Measurements from ENCODE around the gene ADGRB2.

Gene ADGRB2

DNA sequence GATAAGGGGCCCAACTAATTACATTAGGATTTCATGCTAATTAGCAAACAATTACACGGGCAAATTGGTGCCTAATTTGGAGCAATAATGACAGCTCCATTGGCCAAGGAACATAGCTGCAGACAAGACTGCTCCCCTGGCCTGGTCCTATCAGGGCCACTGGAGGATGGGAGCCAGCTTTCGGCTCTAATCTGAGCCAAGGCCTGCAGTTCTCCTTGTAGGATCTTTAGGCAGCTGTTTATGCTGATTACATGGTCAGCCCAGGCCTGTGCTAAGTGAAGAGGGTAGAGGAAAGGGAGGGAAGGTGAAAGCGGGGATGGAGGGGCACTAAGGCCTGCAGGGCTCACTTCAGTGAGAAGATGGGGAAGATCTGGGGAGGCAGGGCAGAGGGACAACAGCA is 12.4 kb upstream of the ADGRB2 start:
- Histone ChIP-seq H3K4me1 (ENCODE audit: insufficient read depth, low read length) (no peaks in the 10 kb centered on the region), H3K79me2 (ENCODE audit: insufficient read depth, low read length) (no peaks in the 10 kb centered on the region), H3K27me3 (ENCODE audit: insufficient read depth, low read length, poor library complexity) (peaks cover 36% of the 10 kb centered on the region), H4K20me1 (ENCODE audit: insufficient read depth, low read length) (no peaks in the 10 kb centered on the region), H3K4me3 (ENCODE audit: low read depth in 1 of 2, low read length in 2 of 2) (no peak overlapping the region), H3K9me3 (ENCODE audit: insufficient read depth, low read length, severe bottlenecking) (no peaks in the 10 kb centered on the region), H3K27ac (ENCODE audit: low read length) (no peak overlapping the region), H2AFZ (ENCODE audit: low read depth, low read length) (no peak overlapping the region), H3K4me2 (ENCODE audit: insufficient read depth, low read length) (no peak overlapping the region), H3K9ac (ENCODE audit: low read depth, low read length) (no peak overlapping the region), H3K36me3 (ENCODE audit: insufficient read depth, low read length) (no peaks in the 10 kb centered on the region)
- no peak for DNase-seq
- TF ChIP-seq, protein P1, sequence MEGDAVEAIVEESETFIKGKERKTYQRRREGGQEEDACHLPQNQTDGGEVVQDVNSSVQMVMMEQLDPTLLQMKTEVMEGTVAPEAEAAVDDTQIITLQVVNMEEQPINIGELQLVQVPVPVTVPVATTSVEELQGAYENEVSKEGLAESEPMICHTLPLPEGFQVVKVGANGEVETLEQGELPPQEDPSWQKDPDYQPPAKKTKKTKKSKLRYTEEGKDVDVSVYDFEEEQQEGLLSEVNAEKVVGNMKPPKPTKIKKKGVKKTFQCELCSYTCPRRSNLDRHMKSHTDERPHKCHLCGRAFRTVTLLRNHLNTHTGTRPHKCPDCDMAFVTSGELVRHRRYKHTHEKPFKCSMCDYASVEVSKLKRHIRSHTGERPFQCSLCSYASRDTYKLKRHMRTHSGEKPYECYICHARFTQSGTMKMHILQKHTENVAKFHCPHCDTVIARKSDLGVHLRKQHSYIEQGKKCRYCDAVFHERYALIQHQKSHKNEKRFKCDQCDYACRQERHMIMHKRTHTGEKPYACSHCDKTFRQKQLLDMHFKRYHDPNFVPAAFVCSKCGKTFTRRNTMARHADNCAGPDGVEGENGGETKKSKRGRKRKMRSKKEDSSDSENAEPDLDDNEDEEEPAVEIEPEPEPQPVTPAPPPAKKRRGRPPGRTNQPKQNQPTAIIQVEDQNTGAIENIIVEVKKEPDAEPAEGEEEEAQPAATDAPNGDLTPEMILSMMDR (IDR thresholded peaks at IDR 0.05; ENCODE audit: borderline replicate concordance, extremely low read depth, low read length, poor library complexity, severe bottlenecking), result no peak
- no peak for ATAC-seq (ENCODE audit: insufficient read depth, low read depth)

DNA sequence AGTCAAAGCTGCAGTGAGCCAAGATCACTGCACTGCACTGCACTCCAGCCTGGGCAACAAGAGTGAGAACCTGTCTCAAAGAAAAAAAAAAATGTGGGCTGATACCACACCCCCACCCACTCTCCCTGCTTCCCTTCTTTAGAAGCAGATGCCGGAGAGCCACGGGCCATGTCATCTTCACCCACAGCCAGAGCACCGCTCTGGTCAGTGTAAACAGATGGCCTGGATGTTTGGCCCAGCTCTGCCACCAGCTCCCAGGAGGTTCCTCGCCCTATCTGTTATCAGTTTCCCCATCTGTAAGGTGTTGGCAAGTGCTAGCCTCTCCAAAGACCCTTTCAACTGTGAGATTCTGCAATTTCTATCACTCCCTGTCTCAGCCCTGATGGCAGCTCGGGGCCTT is 11.9 kb upstream of the ADGRB2 start:
- Histone ChIP-seq H3K27me3 (ENCODE audit: insufficient read depth, low read length, poor library complexity) (peaks cover 36% of the 10 kb centered on the region), H3K79me2 (ENCODE audit: insufficient read depth, low read length) (no peaks in the 10 kb centered on the region), H3K36me3 (ENCODE audit: insufficient read depth, low read length) (no peaks in the 10 kb centered on the region), H3K9ac (ENCODE audit: low read depth, low read length) (no peak overlapping the region), H3K27ac (ENCODE audit: low read length) (no peak overlapping the region), H3K4me2 (ENCODE audit: insufficient read depth, low read length) (no peak overlapping the region), H2AFZ (ENCODE audit: low read depth, low read length) (no peak overlapping the region), H4K20me1 (ENCODE audit: insufficient read depth, low read length) (no peaks in the 10 kb centered on the region), H3K9me3 (ENCODE audit: insufficient read depth, low read length, severe bottlenecking) (no peaks in the 10 kb centered on the region), H3K4me3 (ENCODE audit: low read depth in 1 of 2, low read length in 2 of 2) (no peak overlapping the region), H3K4me1 (ENCODE audit: insufficient read depth, low read length) (no peaks in the 10 kb centered on the region)
- DNase-seq (no peak), ATAC-seq (ENCODE audit: insufficient read depth, low read depth) (no peak)
- TF ChIP-seq EZH2 (IDR thresholded peaks at IDR 0.05; ENCODE audit: borderline replicate concordance, low read depth, low read length, severe bottlenecking), result no peak
- TF ChIP-seq, protein P1 (IDR thresholded peaks at IDR 0.05; ENCODE audit: borderline replicate concordance, extremely low read depth, low read length, poor library complexity, severe bottlenecking), result no peak

DNA sequence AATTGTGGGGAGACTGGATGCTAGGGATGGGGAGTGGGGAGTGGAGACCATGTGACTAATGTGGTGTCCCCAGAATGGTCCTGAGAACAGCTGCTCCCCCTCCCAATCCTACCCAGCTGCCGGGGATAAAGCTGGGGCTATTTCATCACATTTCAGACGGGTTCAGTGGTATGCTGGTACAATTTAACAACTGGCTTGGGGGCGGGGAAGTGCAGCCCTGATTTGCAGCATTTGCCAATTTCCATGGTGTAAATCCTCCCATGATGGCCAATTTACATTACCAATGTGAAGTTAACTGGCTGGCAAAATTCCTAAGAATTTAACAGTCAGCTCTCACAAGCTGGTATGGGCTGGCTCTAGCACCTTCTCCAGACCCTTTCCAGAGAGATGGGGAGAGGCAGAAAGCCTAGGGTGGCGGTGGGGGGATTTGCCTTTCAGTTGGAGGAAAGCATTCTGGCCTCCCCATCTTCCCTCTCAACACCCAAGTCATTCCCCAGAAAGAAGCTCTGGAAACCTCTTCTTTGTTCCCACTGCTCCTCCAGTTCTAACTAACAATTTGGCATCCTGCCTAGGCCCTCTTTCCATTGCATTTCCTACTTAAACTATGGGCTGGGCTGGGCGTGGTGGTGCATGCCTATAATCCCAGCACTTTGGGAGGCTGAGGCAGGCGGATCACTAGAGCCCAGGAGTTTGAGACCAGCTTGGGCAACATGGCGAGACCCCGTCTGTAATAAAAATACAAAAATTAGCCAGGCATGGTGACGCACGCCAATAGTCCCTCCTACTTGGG is 11.3 kb upstream of the ADGRB2 start:
- Histone ChIP-seq H3K9ac (ENCODE audit: low read depth, low read length) (no peak overlapping the region), H3K36me3 (ENCODE audit: insufficient read depth, low read length) (no peaks in the 10 kb centered on the region), H4K20me1 (ENCODE audit: insufficient read depth, low read length) (no peaks in the 10 kb centered on the region), H2AFZ (ENCODE audit: low read depth, low read length) (no peak overlapping the region), H3K4me3 (ENCODE audit: low read depth in 1 of 2, low read length in 2 of 2) (no peak overlapping the region), H3K79me2 (ENCODE audit: insufficient read depth, low read length) (no peaks in the 10 kb centered on the region), H3K9me3 (ENCODE audit: insufficient read depth, low read length, severe bottlenecking) (no peaks in the 10 kb centered on the region), H3K4me1 (ENCODE audit: insufficient read depth, low read length) (no peaks in the 10 kb centered on the region), H3K4me2 (ENCODE audit: insufficient read depth, low read length) (no peak overlapping the region), H3K27me3 (ENCODE audit: insufficient read depth, low read length, poor library complexity) (peaks cover 36% of the 10 kb centered on the region), H3K27ac (ENCODE audit: low read length) (no peak overlapping the region)
- DNase-seq, result no peak
- TF ChIP-seq EZH2 (IDR thresholded peaks at IDR 0.05; ENCODE audit: borderline replicate concordance, low read depth, low read length, severe bottlenecking), result no peak
- TF ChIP-seq, protein P1 (IDR thresholded peaks at IDR 0.05; ENCODE audit: borderline replicate concordance, extremely low read depth, low read length, poor library complexity, severe bottlenecking), result no peak
- ATAC-seq (ENCODE audit: insufficient read depth, low read depth), result no peak

All from DND-41 (cell line).